ENCODE results near the gene RAB40A.

- TF ChIP-seq EZH2phosphoT487 (conservative IDR thresholded peaks at IDR 0.05; ENCODE audit: low read length): no peak
- TF ChIP-seq, protein P1, sequence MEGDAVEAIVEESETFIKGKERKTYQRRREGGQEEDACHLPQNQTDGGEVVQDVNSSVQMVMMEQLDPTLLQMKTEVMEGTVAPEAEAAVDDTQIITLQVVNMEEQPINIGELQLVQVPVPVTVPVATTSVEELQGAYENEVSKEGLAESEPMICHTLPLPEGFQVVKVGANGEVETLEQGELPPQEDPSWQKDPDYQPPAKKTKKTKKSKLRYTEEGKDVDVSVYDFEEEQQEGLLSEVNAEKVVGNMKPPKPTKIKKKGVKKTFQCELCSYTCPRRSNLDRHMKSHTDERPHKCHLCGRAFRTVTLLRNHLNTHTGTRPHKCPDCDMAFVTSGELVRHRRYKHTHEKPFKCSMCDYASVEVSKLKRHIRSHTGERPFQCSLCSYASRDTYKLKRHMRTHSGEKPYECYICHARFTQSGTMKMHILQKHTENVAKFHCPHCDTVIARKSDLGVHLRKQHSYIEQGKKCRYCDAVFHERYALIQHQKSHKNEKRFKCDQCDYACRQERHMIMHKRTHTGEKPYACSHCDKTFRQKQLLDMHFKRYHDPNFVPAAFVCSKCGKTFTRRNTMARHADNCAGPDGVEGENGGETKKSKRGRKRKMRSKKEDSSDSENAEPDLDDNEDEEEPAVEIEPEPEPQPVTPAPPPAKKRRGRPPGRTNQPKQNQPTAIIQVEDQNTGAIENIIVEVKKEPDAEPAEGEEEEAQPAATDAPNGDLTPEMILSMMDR (IDR thresholded peaks at IDR 0.05; ENCODE audit: insufficient read depth, low read length, poor library complexity, severe bottlenecking): peak; percentile 58
These were observed 54.5 kb downstream of the RAB40A start for GRCh38 chrX:103464774-103465117.
